CD4-positive, alpha-beta T cell treated with Interleukin-17A for 1 hour (primary cell): ENCODE measurements around the gene ZC3H11A.
"Not testable (repeated sequence)": the region's sequence is repeated elsewhere in the genome, so short reads cannot be mapped to it uniquely, and the experiment has no call there.

Experiments used
- DNase-seq: peaks from one replicate; pipeline ENCODE4 v3.0.0-alpha.2; 2020

Gene ZC3H11A

GRCh38 chr1:203795441-203796235 is at the start of gene ZC3H11A, which contains the start of gene ZBED6:
Gene ZC3H11A (plus strand): TSS chr1:203795623. CDS start chr1:203817071, 21,448 bp downstream.
Gene ZBED6 (plus strand): TSS chr1:203795623. CDS start chr1:203797523, 1,900 bp downstream.
- peak; percentile 99 for DNase-seq

GRCh38 chr1:203746281-203746680 is 49.1 kb upstream of the ZC3H11A start:
- DNase-seq: no peak

- no peak for DNase-seq
These were observed 44.4 kb upstream of the ZC3H11A start for GRCh38 chr1:203751051-203751450.

GRCh38 chr1:203751618-203752361 is 43.6 kb upstream of the ZC3H11A start:
- not testable (repeated sequence) for DNase-seq

- DNase-seq: peak; percentile 50
These were observed 41.0 kb upstream of the ZC3H11A start for GRCh38 chr1:203754455-203754864.

GRCh38 chr1:203756036-203756435 is 39.4 kb upstream of the ZC3H11A start:
- DNase-seq: peak; percentile 24

GRCh38 chr1:203758749-203759148 is 36.7 kb upstream of the ZC3H11A start:
- DNase-seq: not testable (repeated sequence)

GRCh38 chr1:203760506-203760905 is 34.9 kb upstream of the ZC3H11A start:
- no peak for DNase-seq

- DNase-seq: not testable (repeated sequence)
These were observed 33.5 kb upstream of the ZC3H11A start for GRCh38 chr1:203761958-203762357.

- DNase-seq: no peak
These were observed 31.9 kb upstream of the ZC3H11A start for GRCh38 chr1:203763505-203763904.

- DNase-seq: peak; percentile 12
These were observed 31.1 kb upstream of the ZC3H11A start for GRCh38 chr1:203764105-203765028.

GRCh38 chr1:203765029-203765837 is 30.2 kb upstream of the ZC3H11A start, which contains the start of gene LAX1:
Gene LAX1 (plus strand): TSS chr1:203765183. CDS start chr1:203765566, 383 bp downstream.
- peak; percentile 89 for DNase-seq

GRCh38 chr1:203768256-203768655 is 27.2 kb upstream of the ZC3H11A start:
- peak; percentile 14 for DNase-seq

GRCh38 chr1:203769505-203770343 is 25.7 kb upstream of the ZC3H11A start:
- DNase-seq: peak; percentile 18

- no peak for DNase-seq
These were observed 23.5 kb upstream of the ZC3H11A start for GRCh38 chr1:203771901-203772301.

- no peak for DNase-seq
These were observed 22.6 kb upstream of the ZC3H11A start for GRCh38 chr1:203772836-203773235.

GRCh38 chr1:203776636-203777035 is 18.8 kb upstream of the ZC3H11A start:
- DNase-seq: no peak

GRCh38 chr1:203777596-203777995 is 17.8 kb upstream of the ZC3H11A start:
- DNase-seq: no peak

GRCh38 chr1:203778146-203778545 is 17.3 kb upstream of the ZC3H11A start:
- no peak for DNase-seq

- no peak for DNase-seq
These were observed 16.6 kb upstream of the ZC3H11A start for GRCh38 chr1:203778789-203779188.

- DNase-seq: no peak
These were observed 13.5 kb upstream of the ZC3H11A start for GRCh38 chr1:203781962-203782361.
